GM10248 (cell line): ENCODE results near the gene LRP1.

Experiments used
- CTCF ChIA-PET: fragments of 300-600 bp; sonication (Branson Sonifier 250); formaldehyde crosslinking; extraction: SDS; loops from one replicate; lab custom pipeline; 2021; ENCODE audit warnings: antibody characterized with exemption; lab: Yijun Ruan, JAX
- POLR2A ChIA-PET: fragments of 350-650 bp; sonication (Branson Sonifier 250); formaldehyde crosslinking; extraction: SDS; loops from one replicate; lab custom pipeline; 2020; ENCODE audit warnings: antibody characterized with exemption; lab: Yijun Ruan, JAX
- DNase-seq: peaks from one replicate; pipeline ENCODE4 v3.0.0; 2012; ENCODE audit errors: extremely low spot score
- CTCF ChIP-seq: IDR thresholded peaks from 2 replicates; pipeline ENCODE4 v1.5.1; 2012; ENCODE audit warnings: mild to moderate bottlenecking, low read depth; ENCODE audit errors: extremely low read depth, missing control alignments, control extremely low read depth

Gene LRP1

GRCh38 chr12:57145460-57146059 is 17.3 kb downstream of the LRP1 start:
- no peak for TF ChIP-seq CTCF
- no peak for DNase-seq
- CTCF ChIA-PET, result interaction anchor here (0.8 to 2.4 kb wide), 7 partner anchors 11 to 37 kb away, joined by 3 to 8 read pairs (median 3); no protein-coding TSS in a partner anchor
- POLR2A ChIA-PET, result no interaction called here

- CTCF ChIA-PET, result interaction anchor here (1.0 to 2.4 kb wide), 7 partner anchors 10 to 37 kb away, joined by 3 to 8 read pairs (median 3); no protein-coding TSS in a partner anchor
- POLR2A ChIA-PET, result no interaction called here
- no peak for DNase-seq
- TF ChIP-seq CTCF, result no peak
Observed at GRCh38 chr12:57146092-57146491, 17.8 kb downstream of the LRP1 start.

- no peak for TF ChIP-seq CTCF
- CTCF ChIA-PET, result interaction anchor here (0.9 to 2.4 kb wide), 6 partner anchors 9 to 437 kb away, joined by 3 to 8 read pairs (median 3); no protein-coding TSS in a partner anchor
- POLR2A ChIA-PET, result interaction anchor here (0.6 kb wide), 2 partner anchors 19 to 45 kb away, joined by 4 read pairs; partner anchors contain the start of gene LRP1
- DNase-seq, result no peak
Observed at GRCh38 chr12:57146961-57147944, 19.0 kb downstream of the LRP1 start, which contains the start of gene LRP1-AS. Gene LRP1-AS (minus strand): TSS chr12:57147619.

GRCh38 chr12:57148469-57149244 is 20.4 kb downstream of the LRP1 start:
- CTCF ChIA-PET, result interaction anchor here (0.9 to 1.5 kb wide), 4 partner anchors 24 to 436 kb away, joined by 3 to 5 read pairs (median 4); no protein-coding TSS in a partner anchor
- POLR2A ChIA-PET, result no interaction called here
- no peak for TF ChIP-seq CTCF

GRCh38 chr12:57149245-57149900 is 21.1 kb downstream of the LRP1 start:
- no peak for TF ChIP-seq CTCF
- POLR2A ChIA-PET, result interaction anchor here (0.7 kb wide), 1 partner anchor 24 kb away, joined by 6 read pairs; no protein-coding TSS in a partner anchor
- CTCF ChIA-PET, result interaction anchor here (0.8 to 1.5 kb wide), 3 partner anchors 10 to 435 kb away, joined by 3 to 5 read pairs (median 3); no protein-coding TSS in a partner anchor
- DNase-seq, result no peak

More at GRCh38 chr12:57148469-57149244, 20.4 kb downstream of the LRP1 start:
- no peak for DNase-seq
